HCT116 (cell line): ENCODE data around the gene ZNF436. TPM values are rescaled to one million over a fixed set of nuclear protein-coding genes. Genes with fewer than 3 reads are reported as not detected.

Experiments used
- ATAC-seq: fragments of 200-7000 bp; cut with Tn5 transposase; 2 replicates; pipeline ENCODE4 v1.9.1; 2020; ENCODE audit warnings: mild to moderate bottlenecking, moderate library complexity
- BruUV-seq: library from RNA; stranded (reverse); fragments of 400-500 nt; replicated peaks from 2 replicates; lab custom pipeline; 2021; lab: Mats Ljungman, UMichigan
- CTCF ChIA-PET: fragments of 300-600 bp; sonication (Branson Sonifier 250); formaldehyde crosslinking; loops from one replicate; lab custom pipeline; 2021; ENCODE audit warnings: antibody characterized with exemption; lab: Charles Lee
- POLR2A ChIA-PET: fragments of 300-600, 350-600 bp; sonication (Branson Sonifier 250); formaldehyde crosslinking; loops from one replicate; lab custom pipeline; 2021; ENCODE audit warnings: antibody characterized with exemption; lab: Charles Lee
- RAD21 ChIA-PET, 2 experiments: fragments of 300-600 bp; sonication (Branson Sonifier 250); formaldehyde crosslinking; loops; one replicate each; lab custom pipeline; 2023; ENCODE audit warnings: low total read pairs in 2 of 2; ENCODE audit not compliant: uncharacterized antibody in 2 of 2, unreplicated experiment in 2 of 2, low non-redundant PET in 1 of 2; lab: Charles Lee
- DNase-seq: peaks from one replicate; pipeline ENCODE4 v3.0.0-alpha.2; 2010; ENCODE audit warnings: low read depth, low spot score
- H2AFZ ChIP-seq: fragments of 200-600 bp; shearing (Covaris generic), sonication (generic); 2 replicates; pipeline ENCODE4 v1.6.1; 2017; ENCODE audit warnings: low read depth, mixed run types, mixed read lengths, antibody characterized with exemption, low read length; ENCODE audit not compliant: poor library complexity, severe bottlenecking
- H3K27ac ChIP-seq: 2 replicates; pipeline ENCODE4 v1.5.1; 2012; ENCODE audit warnings: low read depth, low read length
- H3K27me3 ChIP-seq: fragments of 200-600 bp; sonication (generic); 2 replicates; pipeline ENCODE4 v1.6.1; 2016; ENCODE audit warnings: mixed run types, low read length, mixed read lengths; ENCODE audit not compliant: insufficient read depth
- H3K36me3 ChIP-seq, 2 experiments: fragments of 200-500 bp in 1 of 2; fragments of 200-600 bp in 1 of 2; sonication (Bioruptor generic) in 1 of 2; sonication (generic) in 1 of 2; 2 replicates each; pipeline versions ENCODE4 v1.5.1 to v1.6.1; 2014 to 2016; ENCODE audit warnings: low read length in 2 of 2, inconsistent platforms in 1 of 2, mixed read lengths in 1 of 2, mixed run types in 1 of 2; ENCODE audit not compliant: insufficient read depth in 2 of 2, control insufficient read depth in 1 of 2
- H3K4me1 ChIP-seq, 2 experiments: fragments of 200-600 bp in 1 of 2; sonication (generic) in 1 of 2; 2 replicates each; pipeline versions ENCODE4 v1.5.1 to v1.6.1; 2012 to 2017; ENCODE audit warnings: low read length in 2 of 2, inconsistent platforms in 1 of 2, mild to moderate bottlenecking in 1 of 2, mixed read lengths in 1 of 2, mixed run types in 1 of 2, moderate library complexity in 1 of 2; ENCODE audit not compliant: insufficient read depth in 2 of 2, control insufficient read depth in 1 of 2
- H3K4me2 ChIP-seq: fragments of 200-600 bp; sonication (generic); 2 replicates; pipeline ENCODE4 v1.6.1; 2017; ENCODE audit warnings: mixed run types, low read length, mixed read lengths
- H3K4me3 ChIP-seq, 2 experiments: fragments of 200-600 bp in 1 of 2; sonication (generic) in 1 of 2; replicated peaks in 1 of 2; 2 replicates each; pipeline ENCODE4 v1.5.1; 2011 to 2016; ENCODE audit warnings: low read length in 2 of 2, control low read depth in 1 of 2, low read depth in 1 of 2, mild to moderate bottlenecking in 1 of 2, mixed read lengths in 1 of 2, mixed run types in 1 of 2
- H3K79me2 ChIP-seq: fragments of 200-600 bp; sonication (generic); 2 replicates; pipeline ENCODE4 v1.6.1; 2017; ENCODE audit warnings: mild to moderate bottlenecking, mixed run types, low read length, moderate library complexity, mixed read lengths; ENCODE audit not compliant: insufficient read depth
- H3K9ac ChIP-seq: fragments of 200-600 bp; sonication (generic); 2 replicates; pipeline ENCODE4 v1.6.1; 2016; ENCODE audit warnings: low read length, mixed read lengths
- H3K9me2 ChIP-seq: fragments of 200-600 bp; sonication (generic), shearing (Covaris generic); 2 replicates; pipeline ENCODE4 v1.6.1; 2017; ENCODE audit warnings: mixed run types, mild to moderate bottlenecking, moderate library complexity; ENCODE audit not compliant: insufficient read depth
- H3K9me3 ChIP-seq, 2 experiments: fragments of 200-500 bp in 1 of 2; fragments of 200-600 bp in 1 of 2; sonication (Bioruptor generic) in 1 of 2; sonication (generic) in 1 of 2; 2 replicates each; pipeline ENCODE4 v1.6.1; 2014 to 2017; ENCODE audit warnings: low read length in 2 of 2, mixed read lengths in 2 of 2, inconsistent platforms in 1 of 2, low read depth in 1 of 2, mild to moderate bottlenecking in 1 of 2, mixed run types in 1 of 2, moderate library complexity in 1 of 2; ENCODE audit not compliant: control insufficient read depth in 1 of 2, insufficient read depth in 1 of 2
- H4K20me1 ChIP-seq: fragments of 200-600 bp; sonication (generic), shearing (Covaris generic); 2 replicates; pipeline ENCODE4 v1.6.1; 2017; ENCODE audit warnings: mixed run types, mild to moderate bottlenecking, moderate library complexity; ENCODE audit not compliant: insufficient read depth
- CEBPB ChIP-seq: IDR thresholded peaks from 2 replicates; pipeline ENCODE4 v1.6.1; 2012; ENCODE audit warnings: low read depth
- MAX ChIP-seq: IDR thresholded peaks from 2 replicates; pipeline ENCODE4 v1.6.1; 2012
- SIN3A ChIP-seq: IDR thresholded peaks from 2 replicates; pipeline ENCODE4 v1.6.1; 2012; ENCODE audit warnings: low read depth
- SP1 ChIP-seq: IDR thresholded peaks from 2 replicates; pipeline ENCODE4 v1.6.1; 2012; ENCODE audit warnings: low read depth
- SRF ChIP-seq: IDR thresholded peaks from 2 replicates; pipeline ENCODE4 v1.6.1; 2012; ENCODE audit warnings: low read depth
- ZNF274 ChIP-seq: fragments of 200-500 bp; sonication (Bioruptor generic); IDR thresholded peaks from 2 replicates; pipeline ENCODE4 v1.6.1; 2014; ENCODE audit warnings: mild to moderate bottlenecking, low read depth, low read length, inconsistent platforms
- intact Hi-C: fragments of 100-400 bp; cut with micrococcal nuclease; formaldehyde crosslinking; loops from 2 replicates; pipeline ENCODE4 v1.10.0; 2022
- total RNA-seq: library from RNA; stranded (reverse); gene quantifications from one replicate; pipeline ENCODE4 v1.2.1, GENCODE V29; 2021; ENCODE audit not compliant: unreplicated experiment

Gene ZNF436
- total RNA-seq, 1 experiment from 2014 or later, result 8.1 TPM

- TF ChIP-seq SP1 (peak; percentile 42; the same call in 1 of the 2 replicates), SRF (no peak), ZNF274 (no peak)
These were observed 34.3 kb upstream of the ZNF436 start (continued) for GRCh38 chr1:23403735-23404486.

- Histone ChIP-seq H2AFZ (peak overlapping the region; percentile 59), H3K9me3 (no peaks in the 10 kb centered on the region), H3K4me2 (peak overlapping the region; percentile 73), H3K4me3 (peak overlapping the region; percentile 27 to 45), H3K9me2 (no peaks in the 10 kb centered on the region), H3K79me2 (no peaks in the 10 kb centered on the region), H3K27ac (peak overlapping the region; percentile 71), H3K27me3 (no peaks in the 10 kb centered on the region), H3K36me3 (no peaks in the 10 kb centered on the region), H3K9ac (peak overlapping the region; percentile 54)
- DNase-seq (no peak), ATAC-seq (no peak)
- CTCF ChIA-PET, result interaction anchor here (0.6 to 2.6 kb wide), 26 partner anchors 9 to 639 kb away, joined by 3 to 21 read pairs (median 4); partner anchors contain the start of genes HNRNPR and ZNF436
- BruUV-seq, result TSS peak; percentile 40
- intact Hi-C loops, result loop anchor here (10.0 kb wide), 1 partner anchor 429 kb away; the partner anchor contains the start of gene LACTBL1
- POLR2A ChIA-PET, result interaction anchor here (0.9 to 2.7 kb wide), 6 partner anchors 9 to 59 kb away, joined by 3 to 19 read pairs (median 8); partner anchors contain the start of gene HNRNPR
- TF ChIP-seq SIN3A (no peak), CEBPB (0 out of 2 replicates have a peak, but pooled peaks have one; percentile 16), MAX (peak; percentile 6; the same call in 1 of the 2 replicates)
- TF ChIP-seq, all 23 proteins: peak for 2
- RAD21 ChIA-PET, result interaction anchor here (1.6 to 1.8 kb wide), 3 partner anchors 35 to 59 kb away, joined by 6 to 15 read pairs (median 10); partner anchors contain the start of gene HNRNPR (in 2 of the 2)
- Histone ChIP-seq H4K20me1 (no peaks in the 10 kb centered on the region), H3K4me1 (peaks cover 21 to 37% of the 10 kb centered on the region in 2 experiments)
These were observed 33.7 kb upstream of the ZNF436 start for GRCh38 chr1:23403355-23403734.
